Muscle of arm (tissue), 14 donors: ENCODE data around the gene TMED8. TPM values are rescaled to one million over a fixed set of nuclear protein-coding genes. Genes with fewer than 3 reads are reported as not detected.
"Not testable (repeated sequence)": the region's sequence is repeated elsewhere in the genome, so short reads cannot be mapped to it uniquely, and the experiment has no call there.

ENCODE experiments used
- DNase-seq: peaks from one replicate; pipeline ENCODE4 v3.0.0-alpha.2; 2013
- long read RNA-seq, 11 donors: transcript quantifications; one replicate each; lab custom pipeline, GENCODE V29; 2026
- polyA plus RNA-seq, 12 donors: library from polyadenylated mRNA; unstranded; fragments of 120-200 nt; gene quantifications; one replicate each; pipeline ENCODE4 v1.2.1, GENCODE V29; 2013; ENCODE audit not compliant: insufficient read length in 12 of 12

TMED8 gene, protein sequence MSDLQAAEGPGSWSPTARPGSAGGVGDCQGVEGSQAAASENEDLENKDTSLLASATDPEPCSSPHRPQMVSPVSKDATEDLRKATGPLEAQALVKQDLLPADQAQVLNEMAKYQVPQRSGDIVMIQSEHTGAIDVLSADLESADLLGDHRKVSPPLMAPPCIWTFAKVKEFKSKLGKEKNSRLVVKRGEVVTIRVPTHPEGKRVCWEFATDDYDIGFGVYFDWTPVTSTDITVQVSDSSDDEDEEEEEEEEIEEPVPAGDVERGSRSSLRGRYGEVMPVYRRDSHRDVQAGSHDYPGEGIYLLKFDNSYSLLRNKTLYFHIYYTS
- polyA plus RNA-seq: 10 to 100 TPM in 1 of 12 donors, 1 to 10 TPM in 10, not detected in 1; 4.9 to 10.1 (median 6.4) TPM
- long read RNA-seq, donor 1, full-length matches to known transcripts: 1 of 1 reads
- long read RNA-seq, donor 1, partial matches to known transcripts: 0 of 1 reads
- long read RNA-seq, donor 1, other reads (novel, unspliced or antisense): 0 of 1 reads
- long read RNA-seq, donor 2, full-length matches to known transcripts: 1 of 1 reads
- long read RNA-seq, donor 2, partial matches to known transcripts: 0 of 1 reads
- long read RNA-seq, donor 2, other reads (novel, unspliced or antisense): 0 of 1 reads
- long read RNA-seq, donor 3: 0 reads
- long read RNA-seq, donor 4: 0 reads
- long read RNA-seq, donor 5: 0 reads
- long read RNA-seq, donor 6, full-length matches to known transcripts: 1 of 1 reads
- long read RNA-seq, donor 6, partial matches to known transcripts: 0 of 1 reads
- long read RNA-seq, donor 6, other reads (novel, unspliced or antisense): 0 of 1 reads
- long read RNA-seq, donor 7: 0 reads
- long read RNA-seq, donor 8, full-length matches to known transcripts: 1 of 1 reads
- long read RNA-seq, donor 8, partial matches to known transcripts: 0 of 1 reads
- long read RNA-seq, donor 8, other reads (novel, unspliced or antisense): 0 of 1 reads
- long read RNA-seq, donor 9: 0 reads
- long read RNA-seq, donor 10: 0 reads
- long read RNA-seq, donor 11, full-length matches to known transcripts: 1 of 1 reads
- long read RNA-seq, donor 11, partial matches to known transcripts: 0 of 1 reads
- long read RNA-seq, donor 11, other reads (novel, unspliced or antisense): 0 of 1 reads

DNA sequence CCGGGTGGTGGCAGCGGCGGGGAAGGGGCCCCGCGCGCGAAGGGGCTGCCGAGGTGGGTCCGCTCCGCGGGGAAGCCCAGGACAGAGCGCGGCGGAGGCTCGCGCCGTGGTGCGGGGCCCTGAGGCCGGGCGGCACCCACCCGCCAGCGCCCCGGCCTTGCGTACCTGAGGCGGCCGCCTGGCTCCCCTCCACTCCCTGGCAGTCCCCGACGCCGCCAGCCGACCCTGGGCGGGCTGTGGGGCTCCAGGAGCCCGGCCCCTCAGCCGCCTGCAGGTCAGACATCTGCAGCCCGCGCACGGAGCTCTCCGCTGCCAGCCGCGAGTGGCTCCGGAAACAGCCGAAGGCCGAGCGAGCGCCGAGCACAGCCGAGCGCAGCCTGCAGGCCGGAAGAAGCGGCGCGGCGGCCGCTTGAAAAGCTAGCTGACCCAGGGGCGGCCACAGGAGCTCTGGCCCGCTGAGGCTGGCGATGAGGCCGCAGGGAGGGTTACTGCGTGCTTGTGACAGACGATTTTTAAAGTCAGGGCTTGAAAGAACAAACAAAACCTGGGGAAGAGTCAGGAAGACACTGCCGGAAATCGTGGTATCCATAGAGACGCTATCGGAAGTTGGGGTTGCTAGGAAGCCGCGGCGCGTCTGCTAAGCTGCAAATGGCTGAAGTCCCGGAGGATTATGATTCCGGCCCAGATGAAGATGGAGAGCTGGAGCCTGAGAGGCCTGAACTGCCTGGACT lies at the start of gene TMED8, which contains the start of gene SAMD15:
Gene TMED8, minus strand, starts transcription at position 324 of the 731 bp plus-strand sequence. Its CDS starts 41 bp downstream, at position 283.
Gene SAMD15, plus strand, starts transcription at position 609 of the 731 bp plus-strand sequence. Its CDS starts 40 bp downstream, at position 649.
- DNase-seq: peak; percentile 89

DNA sequence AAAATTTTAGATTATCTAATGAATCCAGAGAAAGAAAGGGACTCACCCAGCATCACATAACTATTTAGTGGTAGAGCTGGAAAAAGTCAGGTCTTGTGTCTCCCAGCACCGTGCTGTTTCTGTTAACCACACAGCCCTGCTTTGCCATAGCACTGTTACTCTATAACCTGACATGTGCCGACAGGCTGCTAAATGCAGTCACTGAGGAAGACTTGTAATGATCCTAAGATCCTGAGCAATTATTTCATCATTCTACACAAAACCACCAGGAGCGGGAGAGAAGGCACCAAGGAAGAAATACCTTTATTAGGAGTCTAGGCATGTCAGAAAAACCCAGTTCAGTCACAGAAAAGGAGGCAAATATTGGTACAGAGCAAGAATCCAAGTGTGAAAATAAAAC lies 49.5 kb upstream of the TMED8 start:
- DNase-seq: no peak

DNA sequence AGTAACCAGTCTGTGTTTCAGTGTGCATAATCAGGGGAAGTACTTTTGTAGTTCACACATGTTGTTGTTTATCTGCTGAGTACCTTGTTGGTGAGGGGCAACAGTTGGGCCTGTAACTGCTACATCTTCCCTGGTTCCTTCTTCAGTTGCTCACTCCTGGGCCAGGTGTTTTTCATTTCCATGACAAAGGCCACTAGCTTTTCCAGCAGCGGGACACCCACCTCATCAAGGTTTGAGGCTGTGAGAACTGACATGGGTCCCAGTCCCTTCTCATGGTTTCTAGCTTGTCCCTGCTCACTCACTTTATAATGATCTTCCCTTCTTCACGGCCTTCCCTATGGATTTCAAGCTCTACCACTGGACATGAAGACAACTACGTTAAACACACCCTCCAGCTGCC lies 48.0 kb upstream of the TMED8 start:
- no peak for DNase-seq

DNA sequence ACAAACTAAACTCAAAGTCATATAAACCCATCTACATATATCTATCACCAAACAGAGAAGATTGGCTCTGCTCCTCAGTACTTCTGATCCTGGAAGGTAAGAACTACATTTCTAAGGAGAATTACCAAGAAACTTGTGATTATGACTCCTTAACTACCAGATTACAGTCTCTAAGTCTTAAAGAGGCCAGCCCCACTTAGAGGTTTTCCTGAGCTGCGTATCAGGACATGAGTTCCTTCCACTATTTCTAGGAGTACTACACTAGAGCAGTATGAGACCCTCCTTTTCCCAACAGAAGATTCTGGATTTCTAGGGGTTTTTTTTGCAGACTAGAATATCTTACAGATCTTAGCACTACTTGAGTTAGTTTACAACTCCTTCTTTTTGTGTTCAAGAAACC lies 46.5 kb upstream of the TMED8 start, which contains the start of gene NOXRED1:
Gene NOXRED1, minus strand, starts transcription at position 101 of the 400 bp plus-strand sequence. CDS start 634 bp downstream, outside the sequence.
- DNase-seq: no peak

DNA sequence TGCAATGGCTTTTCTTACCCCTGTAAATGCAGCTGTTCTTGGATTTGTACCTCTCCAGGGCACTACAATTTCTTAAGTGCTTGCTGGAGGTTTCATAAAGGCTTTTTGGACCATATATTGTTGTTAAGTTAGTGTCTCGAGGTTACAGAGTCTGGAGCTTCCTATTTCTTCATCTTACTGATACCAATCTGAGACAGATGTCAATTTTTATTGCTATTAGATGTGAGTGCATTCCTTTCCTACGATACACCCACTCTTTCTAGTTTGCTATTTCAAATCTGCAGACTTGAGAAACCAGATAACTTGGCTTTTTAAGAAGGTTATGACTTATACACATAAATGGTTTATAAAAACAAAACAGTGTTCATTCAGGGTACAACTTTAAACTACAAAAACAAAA lies 44.3 kb upstream of the TMED8 start:
- DNase-seq: no peak

DNA sequence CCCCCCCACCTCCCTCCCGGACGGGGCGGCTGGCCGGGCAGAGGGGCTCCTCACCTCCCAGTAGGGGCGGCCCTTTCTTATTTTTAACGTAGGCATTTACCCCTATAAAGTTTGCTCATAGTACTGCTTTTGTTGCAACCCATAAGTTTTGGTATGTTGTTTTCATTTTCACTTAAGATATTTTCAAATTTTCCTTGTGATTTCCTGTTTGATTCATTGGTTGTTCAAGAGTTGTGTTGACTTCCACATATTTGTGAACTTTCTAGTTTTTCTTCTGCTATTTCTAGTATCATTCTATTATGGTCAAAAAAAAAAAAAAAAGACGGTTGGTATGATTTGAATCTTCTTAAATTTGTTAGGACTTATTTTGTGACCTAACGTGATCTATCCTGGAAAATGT lies 39.9 kb upstream of the TMED8 start:
- DNase-seq: no peak

DNA sequence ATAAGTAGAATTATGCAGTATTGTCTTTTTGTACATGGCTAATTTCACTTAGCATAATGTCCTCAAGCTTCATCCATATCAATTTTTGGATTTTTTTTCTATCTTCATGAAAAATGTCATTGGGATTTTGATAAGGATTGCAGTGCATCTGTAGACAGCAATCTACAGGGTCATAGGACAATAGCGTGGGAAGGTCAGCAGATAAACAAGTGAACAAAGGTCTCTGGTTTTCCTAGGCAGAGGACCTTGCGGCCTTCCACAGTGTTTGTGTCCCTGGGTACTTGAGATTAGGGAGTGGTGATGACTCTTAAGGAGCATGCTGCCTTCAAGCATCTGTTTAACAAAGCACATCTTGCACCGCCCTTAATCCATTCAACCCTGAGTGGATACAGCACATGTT lies 39.2 kb upstream of the TMED8 start:
- not testable (repeated sequence) for DNase-seq

DNA sequence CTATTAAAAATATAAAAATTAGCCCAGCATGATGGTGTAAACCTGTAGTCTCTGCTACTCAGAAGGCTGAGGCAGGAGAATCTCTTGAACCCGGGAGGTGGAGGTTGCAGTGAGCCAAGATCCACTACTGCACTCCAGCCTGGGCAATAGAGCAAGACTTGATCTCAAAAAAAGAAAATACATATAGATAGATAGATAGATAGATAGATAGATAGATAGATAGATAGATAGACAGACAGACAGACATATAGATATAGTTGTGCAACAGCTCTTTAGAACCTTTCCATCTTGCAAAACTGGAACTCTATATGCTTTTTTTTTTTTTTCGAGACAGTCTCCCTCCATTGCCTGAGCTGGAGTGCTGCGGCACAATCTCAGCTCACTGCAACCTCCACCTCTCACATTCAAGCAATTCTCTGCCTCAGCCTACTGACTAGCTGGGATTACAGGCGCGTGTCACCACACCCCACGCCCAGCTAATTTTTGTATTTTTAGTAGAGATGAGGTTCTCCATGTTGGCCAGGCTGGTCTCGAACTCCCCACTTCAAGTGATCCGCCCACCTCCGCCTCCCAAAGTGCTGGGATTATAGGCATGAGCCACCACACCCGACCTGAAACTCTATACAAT lies 38.6 kb upstream of the TMED8 start:
- DNase-seq: not testable (repeated sequence)

DNA sequence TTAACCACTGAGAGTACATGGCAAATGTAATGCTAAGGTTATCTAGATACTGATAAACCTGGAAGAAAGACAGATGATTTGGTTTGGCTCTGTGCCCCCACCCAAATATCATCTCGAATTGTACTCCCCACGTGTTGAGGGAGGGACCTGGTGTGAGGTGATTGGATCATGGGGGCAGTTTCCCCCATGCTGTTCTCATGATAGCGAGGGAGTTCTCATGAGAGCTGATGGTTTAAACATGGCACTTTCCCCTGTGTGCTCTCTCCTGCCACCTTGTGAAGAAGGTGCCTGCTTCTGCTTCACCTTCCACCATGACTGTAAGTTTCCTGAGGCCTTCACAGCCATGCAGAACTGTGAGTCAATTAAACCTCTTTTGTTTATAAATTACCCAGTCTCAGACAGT lies 32.2 kb upstream of the TMED8 start:
- DNase-seq: no peak

DNA sequence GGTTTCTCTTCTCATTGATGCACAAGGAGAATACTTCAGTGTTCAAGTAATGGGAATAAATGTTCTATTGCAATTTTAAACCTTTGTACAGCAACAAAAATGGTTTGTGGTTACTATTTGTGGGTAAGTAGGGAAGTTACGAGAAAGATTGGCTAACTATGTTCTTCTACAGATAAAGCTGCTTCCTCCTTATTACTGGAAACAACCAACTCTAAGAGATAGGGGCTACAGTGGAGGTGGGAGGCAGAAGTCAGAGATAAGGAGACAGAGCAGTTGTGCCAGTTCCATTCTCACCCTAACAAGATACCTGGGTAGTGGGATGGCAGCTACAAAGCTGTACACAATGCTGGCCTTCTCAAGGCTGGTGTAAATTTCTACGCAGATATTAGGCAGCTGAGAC lies 30.3 kb upstream of the TMED8 start:
- no peak for DNase-seq

DNA sequence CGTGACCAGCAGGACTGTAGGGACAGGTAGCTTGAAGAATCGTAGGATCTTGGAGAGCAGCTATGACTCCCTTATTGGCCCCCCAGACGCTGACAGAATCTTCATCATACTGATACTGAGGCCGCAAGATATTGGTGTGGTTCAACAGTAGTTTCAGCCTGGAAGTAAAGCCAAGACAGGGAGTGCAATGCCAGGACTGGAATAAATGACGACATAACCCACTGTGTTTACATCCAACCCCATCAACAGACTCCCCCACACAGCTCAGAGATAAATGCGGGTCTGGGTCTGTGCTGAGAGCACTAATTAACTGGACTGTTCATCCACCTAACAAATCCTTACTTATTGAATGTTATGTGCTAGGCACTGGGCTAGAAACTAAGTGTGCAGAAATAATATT lies 29.8 kb upstream of the TMED8 start:
- no peak for DNase-seq

DNA sequence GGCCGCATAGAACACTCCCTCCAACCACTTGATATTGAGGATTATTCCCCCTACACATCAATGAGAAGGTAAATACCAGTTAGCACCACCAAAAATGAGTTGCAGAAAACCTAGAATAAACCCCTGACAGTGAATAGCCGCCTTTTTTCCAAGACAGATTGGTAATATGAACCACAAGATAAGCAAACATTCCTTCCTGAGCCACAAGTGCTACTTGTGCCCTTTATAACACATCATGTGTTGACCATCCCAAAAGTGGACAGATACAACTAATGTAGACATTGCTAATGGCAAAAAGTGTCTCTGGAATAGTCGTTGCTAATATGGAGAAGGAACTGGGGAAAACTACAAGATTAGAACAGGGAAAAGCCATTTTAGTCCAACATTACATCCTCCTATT lies 29.2 kb upstream of the TMED8 start:
- no peak for DNase-seq

DNA sequence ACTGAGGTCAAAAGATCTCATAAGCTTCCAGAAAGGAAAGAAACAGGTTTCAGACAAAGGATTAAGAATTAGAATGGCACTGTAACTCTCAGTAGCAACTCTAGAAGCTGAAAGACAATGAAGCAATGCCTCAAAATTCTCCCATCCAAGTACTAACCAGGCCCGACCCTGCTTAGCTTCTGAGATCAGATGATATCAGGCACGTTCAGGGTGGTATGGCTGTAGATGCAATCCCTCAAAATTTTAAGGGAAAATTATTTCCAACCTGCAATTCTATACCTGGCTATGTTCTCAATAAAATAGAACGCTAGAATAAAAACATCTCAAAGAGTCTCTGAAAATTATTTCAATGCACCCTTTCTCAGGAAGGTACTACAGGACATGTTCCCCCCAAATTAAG lies 26.9 kb upstream of the TMED8 start:
- DNase-seq: no peak

DNA sequence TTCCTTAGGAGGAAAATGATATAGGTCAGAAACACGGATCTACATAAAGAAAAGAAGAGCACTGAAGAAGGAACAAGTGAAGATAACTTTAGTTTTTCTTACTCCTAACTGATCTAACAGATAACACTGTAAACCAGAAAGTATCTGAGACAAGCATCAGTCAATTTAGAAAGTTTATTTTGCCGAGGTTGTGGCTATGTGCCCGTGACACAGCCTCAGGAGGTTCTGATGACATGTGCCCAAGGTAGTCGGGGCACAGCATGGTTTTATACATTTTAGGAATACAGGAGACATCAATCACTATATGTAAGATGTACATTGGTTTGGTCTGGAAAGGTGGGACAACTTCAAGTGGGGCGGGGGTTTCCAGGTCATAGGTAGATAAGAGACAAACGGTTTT lies 23.3 kb upstream of the TMED8 start:
- no peak for DNase-seq

DNA sequence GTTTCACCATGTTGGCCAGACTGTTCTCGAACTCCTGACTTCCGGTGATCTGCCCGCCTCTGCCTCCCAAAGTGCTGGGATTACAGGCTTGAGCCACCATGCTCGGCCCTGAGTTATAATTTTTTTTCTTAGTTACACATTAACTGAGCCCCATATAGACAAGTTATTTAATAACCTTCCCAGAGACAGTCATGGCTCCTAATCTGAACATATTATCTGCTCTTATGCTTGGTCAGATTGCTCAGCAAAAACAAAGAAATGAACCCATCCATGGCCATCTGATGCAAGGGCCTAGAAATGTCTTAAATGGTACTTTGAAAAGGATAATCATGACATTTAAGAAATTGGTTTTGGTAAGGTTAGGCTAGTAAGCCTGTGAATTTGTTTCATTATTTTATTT lies 13.3 kb upstream of the TMED8 start:
- no peak for DNase-seq

DNA sequence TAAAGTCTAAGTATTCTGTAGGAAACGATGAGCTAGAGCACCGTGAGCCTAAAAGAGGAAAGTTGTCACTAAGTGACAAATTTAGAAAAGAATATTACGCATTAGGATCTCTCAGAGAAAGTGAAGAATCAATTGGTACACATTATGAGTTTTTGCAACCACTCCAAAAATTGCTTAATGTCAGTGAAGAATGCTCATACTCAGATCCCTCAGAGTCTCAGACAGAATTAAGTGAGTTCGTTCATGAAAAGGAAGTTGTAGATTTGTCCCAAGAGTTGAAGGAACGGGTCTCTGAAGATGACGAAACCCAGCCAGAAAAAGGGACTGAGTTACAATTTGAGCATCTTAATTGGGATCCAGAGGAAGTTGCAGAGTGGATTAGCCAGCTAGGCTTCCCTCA lies 1.8 kb upstream of the TMED8 start:
- no peak for DNase-seq

DNA sequence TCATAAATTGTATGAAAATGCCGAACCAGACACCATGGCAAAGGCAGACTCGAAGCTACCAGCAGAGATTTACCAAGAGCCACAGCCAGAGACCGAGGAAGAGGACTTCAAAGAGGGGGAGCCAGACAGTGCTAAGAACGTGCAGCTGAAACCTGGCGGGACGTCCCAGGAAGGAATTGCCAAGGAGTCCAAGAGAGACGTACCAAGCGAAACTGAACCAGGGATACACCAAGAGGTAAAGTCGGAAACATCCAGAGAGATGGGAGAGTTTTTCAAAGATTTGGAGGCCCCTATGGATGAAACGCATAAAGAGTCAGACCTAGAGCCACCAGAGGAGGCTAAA lies 579 bp upstream of the TMED8 start:
- no peak for DNase-seq

DNA sequence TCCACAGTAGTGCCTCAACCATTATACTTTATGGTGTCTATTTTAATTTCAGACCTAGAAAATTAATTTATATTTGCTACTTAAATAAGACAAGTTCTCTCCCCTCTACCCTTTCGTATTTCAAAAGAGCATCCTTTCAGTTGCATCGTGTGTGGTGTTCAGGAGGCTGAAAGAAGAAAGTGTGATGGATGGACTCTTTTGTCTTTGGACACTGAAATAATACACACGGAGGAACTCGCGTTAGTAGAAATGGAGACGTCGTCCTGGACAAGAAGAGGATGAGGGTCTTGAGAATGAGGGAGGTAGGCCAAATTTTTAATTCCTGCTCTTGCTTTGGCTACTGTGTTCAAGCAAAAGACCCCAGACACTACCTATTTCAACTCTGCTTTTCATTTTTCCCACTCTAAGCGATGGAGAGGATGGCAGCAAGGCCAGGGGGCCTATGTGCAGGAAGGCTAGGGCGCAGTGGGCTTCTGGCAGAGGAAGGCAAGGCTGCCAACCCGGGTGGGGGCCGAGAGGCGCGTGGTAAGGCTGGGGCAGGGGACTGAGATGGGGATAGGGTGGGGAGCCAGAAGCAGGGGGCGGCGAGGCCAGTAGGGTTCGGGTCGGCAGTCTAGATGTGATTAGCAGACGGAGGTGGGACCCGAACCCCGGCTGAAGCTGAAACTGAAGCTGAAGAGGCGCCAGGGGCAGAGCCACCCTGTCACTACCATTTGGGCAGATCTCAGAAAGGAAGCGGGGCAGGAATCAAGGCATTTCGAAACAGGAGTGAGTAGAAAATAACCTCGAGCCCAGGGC lies 722 bp downstream of the TMED8 start:
- DNase-seq: peak; percentile 23

DNA sequence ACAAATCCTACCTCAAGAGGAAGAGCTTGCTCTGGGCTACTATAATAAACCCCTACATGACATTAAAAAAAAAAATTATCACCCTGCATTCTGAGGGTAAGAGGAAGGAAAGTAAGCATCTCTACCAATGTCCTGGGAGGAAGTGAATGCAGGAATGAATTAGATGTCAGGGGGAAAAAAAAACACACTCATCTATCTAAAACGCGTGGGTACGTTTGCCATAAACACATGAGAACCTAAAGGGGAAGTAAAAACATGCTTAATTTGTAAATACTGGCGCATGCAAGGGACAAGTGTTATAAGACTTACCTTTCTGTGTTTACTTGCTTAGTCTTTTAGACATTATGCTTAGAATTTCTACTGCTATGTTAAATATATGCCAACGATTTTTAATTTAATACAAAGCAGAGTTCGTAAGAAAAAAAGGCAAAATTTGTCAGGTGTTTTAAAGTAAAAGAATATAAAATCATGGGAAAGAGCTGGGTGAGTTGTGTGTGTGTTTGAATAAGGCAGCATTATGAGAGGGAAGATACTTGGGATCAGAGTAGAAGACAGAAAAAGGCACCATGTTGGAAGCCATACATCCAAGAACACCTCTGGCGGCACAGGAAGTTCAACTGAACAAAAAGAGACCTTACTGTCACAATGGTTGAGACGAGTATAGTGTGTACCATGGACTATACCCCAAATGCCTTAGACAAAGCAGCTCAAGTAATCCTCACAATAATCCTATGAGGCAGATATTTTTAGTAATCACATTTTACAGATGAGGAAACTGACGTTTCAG lies 1.5 kb downstream of the TMED8 start:
- no peak for DNase-seq
